Measurements from ENCODE around the gene FHAD1. TPM values are rescaled to one million over a fixed set of nuclear protein-coding genes. Genes with fewer than 3 reads are reported as not detected.

FHAD1 gene
- total RNA-seq, 1 donor from 2014 or later = not detected

DNA sequence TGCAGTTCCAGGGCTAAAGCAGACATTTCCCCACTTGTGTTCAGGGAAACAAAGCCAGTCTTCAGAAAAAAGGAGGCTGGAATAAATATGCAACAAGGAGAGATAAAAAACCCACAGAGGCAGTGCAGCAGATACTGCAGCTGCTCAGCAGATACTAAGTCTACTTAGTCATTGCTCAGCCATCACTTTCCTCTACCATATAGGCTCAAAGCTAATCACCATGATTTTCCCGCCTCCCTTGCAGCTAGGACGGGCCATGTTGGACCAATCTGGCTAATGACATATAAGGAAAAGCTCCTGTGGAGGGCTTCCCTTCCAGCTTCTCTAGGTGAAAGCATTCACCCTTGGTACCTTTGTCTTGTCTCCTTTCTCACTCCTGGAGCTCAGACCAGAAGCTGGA, 152.7 kb downstream of the FHAD1 start:
- DNase-seq (ENCODE audit: low spot score) = no peak
- Mint-ChIP-seq H3K4me1 (ENCODE audit: low read depth) (peaks cover 3% of the 10 kb centered on the region), H3K4me3 (ENCODE audit: unreplicated experiment) (no peak overlapping the region), H3K9me3 (ENCODE audit: low read depth) (peaks cover 4% of the 10 kb centered on the region), H3K27me3 (ENCODE audit: low read depth) (no peaks in the 10 kb centered on the region), H3K27ac (ENCODE audit: unreplicated experiment) (no peak overlapping the region), H3K36me3 (ENCODE audit: low read depth) (no peaks in the 10 kb centered on the region)
- no peak for TF ChIP-seq CTCF (IDR thresholded peaks at IDR 0.05)

DNA sequence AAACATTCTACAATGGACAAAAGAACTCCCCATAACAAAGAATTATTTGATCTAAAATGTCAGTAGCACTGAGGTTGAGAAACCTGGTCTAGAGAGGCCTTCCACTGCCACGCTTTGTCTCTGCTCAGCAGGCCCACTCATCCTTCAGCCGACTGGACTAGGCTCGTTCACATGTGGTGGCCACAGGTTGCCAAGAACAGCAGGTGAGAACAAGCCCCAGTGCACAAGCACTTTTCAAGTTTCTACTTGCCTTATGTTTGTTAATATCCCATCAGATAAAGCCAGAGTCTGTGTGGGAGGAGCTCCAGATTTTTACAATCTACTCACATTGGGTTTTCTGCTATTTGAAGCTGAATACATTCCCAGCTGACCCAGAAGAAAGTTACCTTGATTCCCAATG, 153.6 kb downstream of the FHAD1 start:
- Mint-ChIP-seq H3K9me3 (ENCODE audit: low read depth) (peaks cover 4% of the 10 kb centered on the region), H3K27ac (ENCODE audit: unreplicated experiment) (no peak overlapping the region), H3K4me3 (ENCODE audit: unreplicated experiment) (no peak overlapping the region), H3K27me3 (ENCODE audit: low read depth) (no peaks in the 10 kb centered on the region), H3K36me3 (ENCODE audit: low read depth) (no peaks in the 10 kb centered on the region), H3K4me1 (ENCODE audit: low read depth) (peaks cover 3% of the 10 kb centered on the region)
- DNase-seq (ENCODE audit: low spot score) = no peak
- TF ChIP-seq CTCF (IDR thresholded peaks at IDR 0.05) = no peak

- H3K27me3 Mint-ChIP-seq (ENCODE audit: low read depth) = no peaks in the 10 kb centered on the region
- H3K9me3 Mint-ChIP-seq (ENCODE audit: low read depth) = peaks cover 4% of the 10 kb centered on the region
- no peak overlapping the region for H3K27ac Mint-ChIP-seq (ENCODE audit: unreplicated experiment)
- H3K4me3 Mint-ChIP-seq (ENCODE audit: unreplicated experiment) = no peak overlapping the region
- no peak for DNase-seq (ENCODE audit: low spot score)
- no peaks in the 10 kb centered on the region for H3K36me3 Mint-ChIP-seq (ENCODE audit: low read depth)
- TF ChIP-seq CTCF (IDR thresholded peaks at IDR 0.05) = no peak
- H3K4me1 Mint-ChIP-seq (ENCODE audit: low read depth) = peaks cover 3% of the 10 kb centered on the region
These were observed 154.5 kb downstream of the FHAD1 start for GRCh38 chr1:15401391-15402055.

DNA sequence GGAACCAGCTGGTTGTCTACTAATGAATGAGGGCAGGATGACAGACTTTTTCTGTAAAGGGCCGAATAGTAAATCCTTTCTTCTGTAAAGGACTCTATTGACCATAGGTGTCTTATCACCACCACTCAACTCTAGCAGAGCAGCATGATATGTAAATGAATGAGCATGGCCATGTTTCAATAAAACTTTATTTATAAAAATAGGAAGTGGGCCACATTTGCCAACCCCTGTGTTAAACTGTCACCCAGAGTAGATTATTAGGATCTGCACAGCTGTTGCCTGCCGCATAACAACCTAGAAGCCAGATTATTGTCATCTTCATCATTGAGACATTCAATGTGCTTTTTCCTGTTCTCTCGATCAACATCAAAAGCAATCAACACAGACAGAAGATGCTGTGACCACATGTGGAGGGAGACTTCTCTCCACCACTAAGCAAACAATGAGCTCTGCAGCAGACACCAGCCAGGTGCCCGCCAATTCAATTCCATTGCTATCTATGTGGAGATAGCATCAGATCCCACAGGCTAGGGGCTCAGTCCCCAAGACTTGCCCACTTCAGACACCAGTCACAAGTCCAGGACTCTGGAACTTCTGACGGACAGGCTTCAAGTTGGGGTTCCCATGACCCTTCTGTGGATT, 155.9 kb downstream of the FHAD1 start:
- Mint-ChIP-seq H3K36me3 (ENCODE audit: low read depth) (no peaks in the 10 kb centered on the region), H3K4me1 (ENCODE audit: low read depth) (peaks cover 15% of the 10 kb centered on the region), H3K27me3 (ENCODE audit: low read depth) (peaks cover 2% of the 10 kb centered on the region), H3K27ac (ENCODE audit: unreplicated experiment) (no peak overlapping the region), H3K4me3 (ENCODE audit: unreplicated experiment) (no peak overlapping the region), H3K9me3 (ENCODE audit: low read depth) (peaks cover 4% of the 10 kb centered on the region)
- no peak for TF ChIP-seq CTCF (IDR thresholded peaks at IDR 0.05)
- DNase-seq (ENCODE audit: low spot score) = no peak

GRCh38 chr1:15403962-15404580, 157.0 kb downstream of the FHAD1 start:
- Mint-ChIP-seq H3K9me3 (ENCODE audit: low read depth) (peaks cover 4% of the 10 kb centered on the region), H3K27ac (ENCODE audit: unreplicated experiment) (no peak overlapping the region), H3K27me3 (ENCODE audit: low read depth) (peaks cover 2% of the 10 kb centered on the region), H3K36me3 (ENCODE audit: low read depth) (no peaks in the 10 kb centered on the region), H3K4me3 (ENCODE audit: unreplicated experiment) (no peak overlapping the region), H3K4me1 (ENCODE audit: low read depth) (peaks cover 16% of the 10 kb centered on the region)
- no peak for TF ChIP-seq CTCF (IDR thresholded peaks at IDR 0.05)
- DNase-seq (ENCODE audit: low spot score) = no peak
